Stomach (tissue), 4 donors: Measurements from ENCODE around the gene CENPC.

Experiments used
- CTCF ChIP-seq, 7 experiments: fragments of 450-650 bp in 4 of 7; fragments of 200-600 bp in 3 of 7; sonication (generic) in 3 of 7; IDR thresholded peaks; one replicate each; pipeline ENCODE4 v1.5.1; 2016 to 2019; ENCODE audit warnings: antibody characterized with exemption in 7 of 7, control low read depth in 2 of 7, mild to moderate bottlenecking in 1 of 7
- POLR2AphosphoS5 ChIP-seq, 3 donors: sonication (generic); formaldehyde crosslinking; IDR thresholded peaks; one replicate each; pipeline ENCODE4 v1.6.1; 2016; ENCODE audit warnings: antibody characterized with exemption in 3 of 3

GRCh38 chr4:67512501-67512900, 32.8 kb downstream of the CENPC start:
- TF ChIP-seq POLR2AphosphoS5 (IDR thresholded peaks at IDR 0.05) (no peak), CTCF (IDR thresholded peaks at IDR 0.05) (no peak)
